COLO668 (cell line): Measurements from ENCODE around the gene PVRIG.

Source experiments
- DNase-seq: peaks from one replicate; lab custom pipeline; 2025; ENCODE audit not compliant: unreplicated experiment; lab: John Stamatoyannopoulos, UW

Gene PVRIG

DNA sequence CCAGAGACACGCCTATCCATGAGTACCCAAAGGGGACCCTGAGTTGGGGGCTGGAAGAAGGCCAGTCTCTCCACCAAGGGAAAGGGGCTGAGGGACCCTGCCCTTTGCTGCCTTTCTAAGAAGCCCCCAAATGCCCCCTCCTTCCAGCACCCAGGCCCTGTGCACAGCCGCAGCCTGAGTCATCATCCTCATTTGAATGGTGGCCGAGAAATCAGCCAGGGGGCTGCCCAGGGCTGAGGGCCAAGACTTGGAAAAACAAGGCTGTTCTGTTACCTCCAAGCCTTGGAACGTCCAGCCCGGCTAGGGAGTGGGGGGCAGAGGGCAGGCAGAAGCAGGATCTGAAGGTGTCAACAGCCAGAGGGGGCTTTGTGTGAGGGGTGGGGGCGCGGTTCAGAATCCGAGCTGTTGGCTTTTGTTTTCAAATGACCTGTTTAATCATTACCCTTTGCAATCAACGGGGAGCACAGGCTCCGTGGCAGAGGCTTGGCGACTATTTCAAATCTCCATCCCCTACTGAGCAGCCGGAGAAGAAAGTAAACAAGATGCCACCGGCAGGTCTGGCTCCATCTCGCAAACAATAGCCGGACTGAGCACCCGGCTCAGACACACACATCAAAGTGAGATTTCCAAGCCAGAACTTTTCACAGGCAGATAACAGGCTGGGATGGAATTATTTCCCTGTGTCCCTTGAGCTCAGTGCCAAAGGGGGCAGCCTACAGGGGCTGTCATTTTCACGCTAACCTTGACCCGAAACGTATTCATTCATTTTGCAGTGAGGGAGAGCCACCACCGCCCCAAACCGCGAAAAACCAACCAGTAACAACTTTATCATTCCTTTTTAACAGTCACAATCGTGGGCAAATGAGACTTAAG is 50.5 kb downstream of the PVRIG start:
- DNase-seq = peak; percentile 7
